NCI-H1092 (cell line): ENCODE results near the gene CCDC86.
"Not testable (repeated sequence)": the region's sequence is repeated elsewhere in the genome, so short reads cannot be mapped to it uniquely, and the experiment has no call there.

ENCODE experiments used
- DNase-seq: peaks from one replicate; lab custom pipeline; 2025; lab: John Stamatoyannopoulos, UW

Gene CCDC86, protein sequence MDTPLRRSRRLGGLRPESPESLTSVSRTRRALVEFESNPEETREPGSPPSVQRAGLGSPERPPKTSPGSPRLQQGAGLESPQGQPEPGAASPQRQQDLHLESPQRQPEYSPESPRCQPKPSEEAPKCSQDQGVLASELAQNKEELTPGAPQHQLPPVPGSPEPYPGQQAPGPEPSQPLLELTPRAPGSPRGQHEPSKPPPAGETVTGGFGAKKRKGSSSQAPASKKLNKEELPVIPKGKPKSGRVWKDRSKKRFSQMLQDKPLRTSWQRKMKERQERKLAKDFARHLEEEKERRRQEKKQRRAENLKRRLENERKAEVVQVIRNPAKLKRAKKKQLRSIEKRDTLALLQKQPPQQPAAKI

DNA sequence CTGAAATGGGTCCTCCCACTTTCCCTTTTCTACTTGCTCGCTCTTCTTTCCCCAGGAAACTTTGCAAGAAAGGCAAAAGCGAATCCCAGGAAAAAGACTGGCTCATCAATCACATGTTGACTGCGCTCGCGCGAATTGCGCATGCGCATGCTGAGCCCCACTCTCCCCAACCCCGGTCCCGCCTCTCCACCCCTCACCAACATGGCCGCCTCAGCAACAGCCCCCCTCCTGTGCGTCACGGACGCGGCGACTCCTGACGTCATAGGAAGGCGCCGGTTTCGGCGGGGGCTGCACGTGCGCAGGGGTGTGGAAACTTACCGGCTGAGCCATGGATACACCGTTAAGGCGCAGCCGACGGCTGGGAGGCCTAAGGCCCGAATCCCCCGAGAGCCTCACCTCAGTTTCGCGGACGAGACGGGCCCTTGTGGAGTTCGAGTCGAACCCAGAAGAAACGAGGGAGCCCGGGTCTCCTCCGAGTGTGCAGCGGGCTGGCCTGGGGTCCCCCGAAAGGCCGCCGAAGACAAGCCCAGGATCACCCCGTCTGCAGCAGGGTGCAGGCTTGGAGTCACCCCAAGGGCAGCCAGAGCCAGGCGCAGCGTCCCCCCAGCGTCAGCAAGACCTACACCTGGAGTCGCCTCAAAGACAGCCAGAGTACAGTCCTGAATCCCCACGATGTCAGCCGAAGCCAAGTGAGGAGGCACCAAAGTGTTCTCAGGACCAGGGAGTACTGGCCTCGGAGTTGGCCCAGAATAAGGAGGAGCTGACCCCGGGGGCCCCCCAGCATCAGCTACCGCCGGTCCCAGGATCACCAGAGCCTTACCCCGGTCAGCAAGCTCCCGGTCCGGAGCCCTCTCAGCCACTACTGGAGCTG is at the start of gene CCDC86:
CCDC86 (plus strand) TSS at position 317 of the 871 bp plus-strand sequence; CDS start at position 329, 12 bp downstream.
- DNase-seq: peak; percentile 95

- no peak for DNase-seq
These were observed 49.4 kb upstream of the CCDC86 start for GRCh38 chr11:60792521-60792920.

DNA sequence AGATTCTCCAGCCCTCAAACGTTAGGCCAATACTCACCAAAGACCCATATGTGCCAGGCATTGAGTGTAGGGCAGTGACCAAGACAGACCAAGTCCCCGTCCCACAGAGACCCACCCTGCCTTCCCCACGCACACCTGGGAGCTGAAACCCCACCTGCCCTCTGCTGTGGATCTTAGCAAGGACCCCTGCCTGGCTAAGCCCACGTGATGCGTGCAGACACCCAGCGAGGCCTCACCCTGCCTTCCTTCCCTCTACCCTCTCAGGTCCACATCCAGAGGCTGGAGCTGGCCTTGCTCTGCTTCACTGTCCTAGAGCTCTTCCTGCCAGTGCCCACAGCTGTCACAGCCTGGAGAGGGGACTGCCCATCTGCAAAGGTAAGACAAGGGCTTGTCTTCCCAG is 46.6 kb upstream of the CCDC86 start:
- no peak for DNase-seq

DNA sequence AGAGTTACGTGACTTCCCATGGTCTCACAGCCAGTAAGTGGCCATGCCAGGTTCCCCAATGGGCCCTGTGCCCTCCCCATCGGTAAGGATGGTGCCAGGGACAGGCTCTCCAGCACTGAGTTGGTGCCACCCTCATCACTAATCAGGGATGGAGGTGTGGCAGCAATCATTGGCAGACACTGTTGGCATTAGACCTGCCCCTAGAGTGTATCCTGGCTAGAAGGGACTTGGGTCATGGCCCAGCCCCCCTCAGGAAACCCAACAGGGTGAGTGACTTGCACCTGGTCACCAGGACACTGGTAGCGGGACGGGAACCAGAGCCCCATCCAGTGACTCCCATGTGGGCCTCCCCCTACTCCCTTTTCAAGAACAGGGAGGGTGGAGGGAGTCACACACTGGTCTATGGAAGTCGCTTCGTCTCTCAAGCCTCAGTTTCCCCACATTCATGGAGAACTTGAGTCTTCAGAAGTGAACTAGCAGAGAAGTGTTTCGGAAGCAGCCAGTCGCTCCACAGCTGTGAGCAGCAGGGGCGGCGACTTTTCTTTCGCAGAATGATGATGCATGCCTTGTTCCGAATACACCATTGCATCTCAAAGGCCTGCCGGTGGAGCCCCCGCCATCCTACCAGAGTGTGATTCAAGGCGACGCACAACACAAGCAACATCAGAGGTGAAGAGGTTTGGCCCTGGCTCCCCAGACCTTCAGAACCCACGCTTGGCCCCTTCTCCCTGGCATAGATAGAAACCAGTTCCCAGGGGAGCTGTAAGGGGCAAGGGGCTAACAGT is 43.9 kb upstream of the CCDC86 start:
- no peak for DNase-seq

- no peak for DNase-seq
These were observed 43.3 kb upstream of the CCDC86 start for GRCh38 chr11:60798631-60799030.

GRCh38 chr11:60801194-60801593 is 40.7 kb upstream of the CCDC86 start:
- no peak for DNase-seq

GRCh38 chr11:60803273-60803936 is 38.5 kb upstream of the CCDC86 start:
- no peak for DNase-seq

DNA sequence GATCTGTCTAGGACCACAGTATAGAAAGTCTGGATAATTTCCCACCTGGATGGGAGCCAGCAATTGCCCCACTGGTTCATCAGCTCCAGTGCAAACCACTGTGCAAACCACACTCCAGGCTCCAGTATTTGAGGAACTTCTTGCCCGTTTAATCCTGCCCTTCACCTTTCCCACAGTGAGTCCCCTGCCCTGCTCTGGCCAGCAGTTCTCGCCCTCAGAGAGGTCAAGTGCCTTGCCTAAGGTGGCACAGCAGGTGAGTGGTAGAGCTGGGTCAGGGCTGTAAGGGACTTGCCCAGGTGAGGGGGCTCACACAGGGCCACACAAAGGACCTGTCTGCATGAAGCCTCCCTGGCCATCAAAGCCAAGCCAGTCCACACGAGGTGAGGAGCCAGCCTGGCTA is 32.7 kb upstream of the CCDC86 start:
- no peak for DNase-seq

DNA sequence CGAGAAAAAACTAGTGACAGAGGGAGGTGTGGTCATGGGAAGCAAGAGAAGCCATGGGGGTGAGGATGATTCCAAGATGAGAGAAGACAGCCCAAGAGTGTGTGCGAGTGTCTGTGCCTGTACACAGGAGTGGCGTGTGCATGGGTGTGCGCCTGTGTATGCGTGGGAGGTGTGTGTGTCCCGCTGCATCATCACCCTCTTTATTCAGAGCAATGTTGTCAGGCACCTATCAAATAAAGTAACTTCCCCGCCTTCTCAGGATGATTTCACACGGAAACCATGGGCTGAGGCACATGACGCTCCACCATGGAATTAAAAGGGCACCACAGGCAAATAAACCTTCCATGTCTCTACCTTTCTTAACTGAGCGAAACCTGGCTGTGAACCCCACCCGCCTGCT is 32.2 kb upstream of the CCDC86 start:
- no peak for DNase-seq

GRCh38 chr11:60810151-60810550 is 31.8 kb upstream of the CCDC86 start:
- DNase-seq: no peak

- DNase-seq: no peak
These were observed 31.3 kb upstream of the CCDC86 start for GRCh38 chr11:60810569-60810968.

DNA sequence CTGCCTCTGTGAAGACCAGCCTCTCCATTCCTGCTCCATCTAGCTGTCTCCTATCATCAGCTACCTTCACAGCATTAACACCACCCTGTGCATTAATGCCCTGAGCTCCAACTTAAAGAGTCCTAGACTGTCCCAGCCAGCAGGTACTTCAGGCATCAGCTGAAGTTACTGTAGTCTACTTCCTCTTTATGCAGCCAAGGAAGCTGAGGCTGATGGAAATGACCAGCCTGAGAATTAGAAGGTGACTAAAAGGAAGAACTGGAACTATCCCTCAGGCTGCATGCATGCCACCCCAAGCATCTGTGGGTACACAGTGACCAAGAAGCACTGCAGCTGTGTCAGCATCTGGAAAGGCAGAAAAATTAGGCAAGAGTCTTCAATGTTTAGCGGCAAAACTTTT is 28.6 kb upstream of the CCDC86 start:
- no peak for DNase-seq

GRCh38 chr11:60814112-60814511 is 27.8 kb upstream of the CCDC86 start:
- DNase-seq: no peak

GRCh38 chr11:60816590-60817157 is 25.2 kb upstream of the CCDC86 start:
- DNase-seq: no peak

DNA sequence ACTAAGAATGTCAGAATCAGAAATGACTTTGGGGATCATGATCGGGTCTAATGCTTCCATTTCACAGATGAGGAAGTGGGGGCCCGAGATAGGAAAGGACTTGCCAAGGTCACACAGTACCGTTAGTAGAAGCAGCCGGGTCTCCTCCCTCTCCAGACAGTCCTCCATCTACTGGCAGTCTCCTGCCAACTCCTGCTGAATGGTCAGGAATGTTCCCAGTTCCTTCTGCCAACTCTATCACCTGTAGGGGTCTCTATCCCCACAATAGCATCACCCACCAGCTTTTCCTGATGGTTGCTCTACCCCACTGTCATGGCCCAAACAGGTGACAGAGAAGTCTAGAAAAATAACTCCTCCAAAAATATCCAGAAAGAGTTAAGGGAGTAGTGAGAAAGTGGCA is 23.9 kb upstream of the CCDC86 start:
- DNase-seq: no peak

GRCh38 chr11:60821827-60822599 is 19.9 kb upstream of the CCDC86 start:
- DNase-seq: no peak

- not testable (repeated sequence) for DNase-seq
These were observed 18.1 kb upstream of the CCDC86 start for GRCh38 chr11:60823745-60824306.

GRCh38 chr11:60825118-60825517 is 16.8 kb upstream of the CCDC86 start:
- no peak for DNase-seq

- DNase-seq: no peak
These were observed 16.1 kb upstream of the CCDC86 start for GRCh38 chr11:60825790-60826189.

DNA sequence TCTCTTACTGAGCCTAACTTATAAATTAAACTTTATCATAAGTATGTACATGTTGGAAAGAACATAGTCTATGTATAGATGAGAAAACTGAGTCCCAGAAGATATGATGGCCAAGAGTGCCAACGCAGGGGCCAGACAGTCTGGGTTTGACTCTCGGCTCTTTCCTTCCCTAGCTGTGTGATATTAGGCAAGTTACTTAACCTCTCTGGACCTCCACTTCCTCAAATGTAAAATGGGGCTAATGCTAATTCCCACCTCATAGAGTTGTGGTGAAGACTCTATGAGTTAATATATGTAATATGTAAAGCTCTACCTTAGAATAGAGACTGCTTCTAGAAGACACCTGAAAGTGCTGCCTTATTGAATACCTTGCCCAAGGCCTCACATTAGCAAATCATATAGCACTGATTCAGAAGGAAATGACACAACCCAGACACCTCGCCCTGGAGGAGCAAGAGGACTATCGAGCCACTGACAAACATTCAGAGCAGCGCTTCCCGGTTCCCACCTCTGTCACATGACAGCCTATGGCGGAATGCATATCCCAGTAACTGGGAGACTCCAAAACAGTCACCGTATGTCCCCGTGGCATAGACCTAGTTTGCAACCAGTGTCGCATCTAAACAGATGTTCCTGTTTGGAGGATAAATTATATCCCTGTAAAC is 11.3 kb upstream of the CCDC86 start:
- no peak for DNase-seq
